ENCODE results near the gene MYO3B.

MYO3B gene

DNA sequence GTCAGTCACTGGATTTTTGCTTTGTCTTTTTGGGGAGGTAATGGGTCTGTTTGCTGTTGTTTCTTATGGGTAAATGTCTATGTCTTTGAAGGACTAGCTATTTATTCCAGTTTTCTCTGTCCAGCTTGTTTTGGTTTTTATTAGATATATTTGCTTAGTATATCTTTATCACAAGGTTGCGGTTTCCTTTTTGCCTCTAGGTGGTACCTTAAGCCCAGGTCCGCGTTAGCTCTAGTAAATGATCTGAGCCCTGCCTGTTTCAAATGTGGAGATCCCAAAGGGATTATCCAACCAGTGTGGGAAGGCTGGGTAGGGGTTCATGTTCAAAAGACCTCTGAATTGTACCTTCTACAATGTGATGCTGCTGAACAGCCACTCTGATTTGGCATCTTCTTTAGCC, 114.5 kb downstream of the MYO3B start:
- no peak overlapping the region for H3K4me3 ChIP-seq (ENCODE audit: low read length)
- H3K27me3 ChIP-seq (replicated peaks; ENCODE audit: control insufficient read depth, insufficient read depth, low read length) = no peaks in the 10 kb centered on the region
- no peaks in the 10 kb centered on the region for H3K36me3 ChIP-seq (ENCODE audit: control insufficient read depth, insufficient read depth, low read length, severe bottlenecking)
- peaks cover 41% of the 10 kb centered on the region for H3K9me3 ChIP-seq (ENCODE audit: control insufficient read depth, low read length)
- DNase-seq (ENCODE audit: low read depth) = no peak
- no peaks in the 10 kb centered on the region for H3K4me1 ChIP-seq (ENCODE audit: control insufficient read depth, insufficient read depth, low read length)
- H3K9ac ChIP-seq (ENCODE audit: low read length) = no peak overlapping the region

DNA sequence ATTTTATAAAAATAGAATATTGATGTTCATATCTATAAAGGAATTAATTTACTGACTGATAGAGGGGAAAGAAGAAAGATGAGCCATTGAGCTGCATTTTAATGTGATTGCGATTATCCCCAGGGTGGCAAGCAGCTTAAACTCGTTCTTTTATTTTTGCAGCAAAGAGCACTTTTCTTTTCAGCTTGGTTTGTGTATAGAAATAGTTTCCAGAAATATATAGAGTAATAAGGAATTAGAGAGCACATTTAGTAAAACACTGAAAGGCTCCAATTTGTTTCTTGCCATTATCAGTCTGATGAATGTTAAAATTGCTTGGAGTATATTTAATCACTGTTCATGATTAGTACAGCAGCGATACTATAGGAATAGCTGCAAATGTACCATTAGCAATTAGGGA, 119.5 kb downstream of the MYO3B start:
- no peaks in the 10 kb centered on the region for H3K27me3 ChIP-seq (replicated peaks; ENCODE audit: control insufficient read depth, insufficient read depth, low read length)
- H3K9ac ChIP-seq (ENCODE audit: low read length) = no peak overlapping the region
- no peaks in the 10 kb centered on the region for H3K36me3 ChIP-seq (ENCODE audit: control insufficient read depth, insufficient read depth, low read length, severe bottlenecking)
- H3K9me3 ChIP-seq (ENCODE audit: control insufficient read depth, low read length) = peaks cover 11% of the 10 kb centered on the region
- no peak overlapping the region for H3K4me3 ChIP-seq (ENCODE audit: low read length)
- H3K4me1 ChIP-seq (ENCODE audit: control insufficient read depth, insufficient read depth, low read length) = no peaks in the 10 kb centered on the region
- no peak for DNase-seq (ENCODE audit: low read depth)

DNA sequence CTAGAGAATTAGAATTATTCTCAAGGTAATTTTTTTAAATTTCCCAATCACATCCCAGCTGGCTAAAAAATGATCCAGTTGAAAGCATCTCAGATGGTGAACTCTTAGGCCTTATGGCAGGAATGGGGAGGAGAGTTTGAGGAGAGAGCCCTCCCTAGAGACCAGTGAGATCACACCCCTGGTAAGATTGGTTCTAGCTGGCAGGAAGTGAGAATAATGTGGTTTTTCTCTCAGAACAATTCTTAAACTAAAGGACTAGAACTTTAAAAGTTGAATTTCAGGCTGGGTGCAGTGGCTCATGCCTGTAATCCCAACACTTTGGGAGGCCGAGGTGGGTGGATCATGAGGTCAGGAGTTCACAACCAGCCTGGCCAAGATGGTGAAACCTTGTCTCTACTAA, 120.2 kb downstream of the MYO3B start:
- DNase-seq (ENCODE audit: low read depth) = no peak
- Histone ChIP-seq H3K27me3 (replicated peaks; ENCODE audit: control insufficient read depth, insufficient read depth, low read length) (no peaks in the 10 kb centered on the region), H3K36me3 (ENCODE audit: control insufficient read depth, insufficient read depth, low read length, severe bottlenecking) (no peaks in the 10 kb centered on the region), H3K9ac (ENCODE audit: low read length) (no peak overlapping the region), H3K9me3 (ENCODE audit: control insufficient read depth, low read length) (peaks cover 8% of the 10 kb centered on the region), H3K4me3 (ENCODE audit: low read length) (no peak overlapping the region), H3K4me1 (ENCODE audit: control insufficient read depth, insufficient read depth, low read length) (no peaks in the 10 kb centered on the region)

DNA sequence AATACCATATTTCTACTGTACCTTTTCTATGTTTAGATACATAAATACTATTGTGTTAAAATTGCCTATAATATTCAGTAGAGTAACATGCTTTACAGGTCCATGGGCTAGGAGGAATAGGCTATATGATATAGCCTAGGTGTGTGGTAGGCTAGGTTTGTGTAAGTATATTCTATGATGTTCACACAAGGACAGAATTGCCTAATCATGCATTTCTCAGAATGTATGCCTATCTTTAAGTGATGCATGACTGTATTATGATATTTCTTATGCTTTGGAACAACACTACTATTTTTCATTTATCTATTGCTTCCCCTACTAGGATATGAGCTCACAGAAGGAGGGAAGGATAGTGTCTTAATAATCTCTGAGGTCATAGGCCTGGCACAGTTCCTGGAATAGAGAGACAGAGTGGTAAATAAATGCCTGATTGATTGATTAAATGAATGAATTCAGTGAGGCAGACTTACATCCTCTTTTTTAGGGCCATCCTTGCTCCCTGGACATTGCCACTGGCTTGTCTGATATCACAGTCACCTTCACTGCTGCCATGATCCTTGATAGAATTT, 121.0 kb downstream of the MYO3B start:
- DNase-seq (ENCODE audit: low read depth) = no peak
- Histone ChIP-seq H3K9me3 (ENCODE audit: control insufficient read depth, low read length) (peaks cover 8% of the 10 kb centered on the region), H3K27me3 (replicated peaks; ENCODE audit: control insufficient read depth, insufficient read depth, low read length) (no peaks in the 10 kb centered on the region), H3K4me1 (ENCODE audit: control insufficient read depth, insufficient read depth, low read length) (no peaks in the 10 kb centered on the region), H3K4me3 (ENCODE audit: low read length) (no peak overlapping the region), H3K36me3 (ENCODE audit: control insufficient read depth, insufficient read depth, low read length, severe bottlenecking) (no peaks in the 10 kb centered on the region), H3K9ac (ENCODE audit: low read length) (no peak overlapping the region)

DNA sequence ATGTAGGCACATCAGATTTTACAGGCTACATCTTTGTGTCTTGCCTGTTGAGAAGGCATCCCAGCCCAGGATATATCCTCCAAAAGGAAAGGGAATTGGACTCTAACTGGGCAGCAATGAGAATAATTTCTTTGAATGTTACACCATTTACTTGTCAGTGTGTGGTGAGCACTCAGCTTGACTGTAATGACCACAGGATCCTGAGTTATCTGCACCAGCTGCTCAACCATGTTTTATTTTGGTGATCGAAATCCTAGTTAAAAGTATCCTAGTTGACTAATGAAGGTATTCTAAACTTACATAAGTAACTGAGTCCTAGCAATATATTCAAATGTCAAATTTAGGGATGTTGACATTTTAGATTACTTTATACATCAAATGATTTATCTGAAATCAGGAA, 123.0 kb downstream of the MYO3B start:
- no peaks in the 10 kb centered on the region for H3K36me3 ChIP-seq (ENCODE audit: control insufficient read depth, insufficient read depth, low read length, severe bottlenecking)
- no peaks in the 10 kb centered on the region for H3K4me1 ChIP-seq (ENCODE audit: control insufficient read depth, insufficient read depth, low read length)
- H3K4me3 ChIP-seq (ENCODE audit: low read length) = no peak overlapping the region
- H3K27me3 ChIP-seq (replicated peaks; ENCODE audit: control insufficient read depth, insufficient read depth, low read length) = no peaks in the 10 kb centered on the region
- H3K9me3 ChIP-seq (ENCODE audit: control insufficient read depth, low read length) = peaks cover 3% of the 10 kb centered on the region
- no peak for DNase-seq (ENCODE audit: low read depth)
- no peak overlapping the region for H3K9ac ChIP-seq (ENCODE audit: low read length)

DNA sequence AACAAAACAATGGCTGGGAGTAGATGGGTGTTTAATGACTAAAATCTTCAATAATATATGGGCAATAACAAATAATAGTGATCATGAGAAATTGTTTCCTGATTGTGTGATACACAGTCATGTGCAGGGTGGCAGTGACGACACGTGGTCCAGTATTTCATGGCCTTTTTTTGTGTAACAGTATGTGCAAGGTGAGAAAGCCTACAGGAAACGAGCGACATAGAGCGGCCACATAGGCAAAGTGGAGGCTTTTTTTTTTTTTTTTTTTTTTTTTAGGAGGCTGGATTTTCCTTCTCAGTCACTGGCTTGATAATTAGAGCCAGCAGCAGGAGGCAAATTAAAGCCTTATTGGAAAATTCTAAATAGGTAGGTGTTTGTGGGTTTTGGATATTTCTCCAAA, 123.7 kb downstream of the MYO3B start:
- H3K27me3 ChIP-seq (replicated peaks; ENCODE audit: control insufficient read depth, insufficient read depth, low read length) = no peaks in the 10 kb centered on the region
- no peak for DNase-seq (ENCODE audit: low read depth)
- no peaks in the 10 kb centered on the region for H3K9me3 ChIP-seq (ENCODE audit: control insufficient read depth, low read length)
- no peak overlapping the region for H3K4me3 ChIP-seq (ENCODE audit: low read length)
- no peak overlapping the region for H3K9ac ChIP-seq (ENCODE audit: low read length)
- H3K4me1 ChIP-seq (ENCODE audit: control insufficient read depth, insufficient read depth, low read length) = no peaks in the 10 kb centered on the region
- no peaks in the 10 kb centered on the region for H3K36me3 ChIP-seq (ENCODE audit: control insufficient read depth, insufficient read depth, low read length, severe bottlenecking)

DNA sequence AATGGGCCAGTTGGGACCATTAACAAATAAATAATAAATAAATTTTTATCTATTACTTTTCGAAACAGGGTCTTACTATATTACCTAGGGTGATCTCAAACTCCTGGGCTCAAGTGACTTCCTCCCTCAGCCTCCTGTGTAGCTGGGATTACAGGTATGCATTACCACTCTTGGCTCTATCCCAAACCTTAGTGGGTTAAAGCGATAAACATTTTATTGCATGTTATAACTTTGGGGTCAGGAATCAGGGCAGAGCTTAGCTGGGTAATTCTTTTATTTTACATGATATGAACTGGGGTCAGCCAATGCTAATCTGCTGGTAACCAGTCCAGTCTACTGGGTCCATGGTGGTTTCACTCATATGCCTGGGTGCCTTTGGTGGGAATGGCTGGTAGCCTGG, 127.8 kb downstream of the MYO3B start:
- no peak for DNase-seq (ENCODE audit: low read depth)
- H3K27me3 ChIP-seq (replicated peaks; ENCODE audit: control insufficient read depth, insufficient read depth, low read length) = no peaks in the 10 kb centered on the region
- no peak overlapping the region for H3K4me3 ChIP-seq (ENCODE audit: low read length)
- H3K36me3 ChIP-seq (ENCODE audit: control insufficient read depth, insufficient read depth, low read length, severe bottlenecking) = no peaks in the 10 kb centered on the region
- H3K9me3 ChIP-seq (ENCODE audit: control insufficient read depth, low read length) = no peaks in the 10 kb centered on the region
- H3K4me1 ChIP-seq (ENCODE audit: control insufficient read depth, insufficient read depth, low read length) = peaks cover 5% of the 10 kb centered on the region
- H3K9ac ChIP-seq (ENCODE audit: low read length) = no peak overlapping the region

DNA sequence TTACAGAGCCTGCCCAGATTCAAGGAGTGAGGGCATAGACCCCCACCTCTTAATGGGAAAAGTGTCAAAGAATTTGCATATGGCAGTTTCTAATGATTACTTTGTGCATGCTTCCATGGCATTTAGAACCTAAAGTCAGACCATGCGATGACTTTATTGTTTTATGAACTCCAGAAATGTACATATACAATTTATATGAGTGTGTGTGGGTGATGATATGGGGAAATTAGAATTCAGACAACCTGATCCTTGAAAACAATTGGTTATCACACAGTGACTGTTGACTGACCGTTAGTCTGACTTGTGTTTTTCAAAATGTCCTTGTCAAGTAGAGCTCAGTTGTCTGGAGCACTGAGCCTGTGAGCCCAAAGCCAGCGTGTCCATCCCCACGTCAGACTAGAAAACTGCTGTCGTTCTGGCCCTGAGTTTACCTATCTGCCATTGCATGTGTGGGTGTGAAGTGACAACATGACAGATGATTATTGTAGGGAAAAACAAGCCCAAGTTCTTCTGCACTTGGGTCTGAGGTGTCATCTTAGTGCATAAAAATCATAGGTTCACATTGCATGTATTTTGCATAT, 128.4 kb downstream of the MYO3B start:
- no peaks in the 10 kb centered on the region for H3K27me3 ChIP-seq (replicated peaks; ENCODE audit: control insufficient read depth, insufficient read depth, low read length)

DNA sequence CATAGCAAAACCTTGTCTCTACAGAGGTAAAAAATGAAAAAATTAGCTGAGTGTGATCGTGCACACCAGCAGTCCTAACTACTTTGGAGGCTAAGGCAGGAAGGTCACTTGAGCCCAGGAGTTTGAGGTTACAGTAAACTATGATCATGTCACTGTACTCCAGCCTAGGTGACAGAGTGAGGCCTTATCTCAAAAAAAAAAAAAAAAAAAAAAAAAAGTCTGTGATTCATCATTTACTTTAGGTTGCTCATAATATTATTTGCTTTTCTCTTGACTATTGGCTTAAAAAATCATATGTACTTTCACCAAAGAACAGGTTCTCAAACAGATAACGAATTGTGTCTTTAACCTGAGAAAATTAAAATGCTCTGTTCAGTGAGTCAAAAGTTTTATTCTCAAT, 129.1 kb downstream of the MYO3B start:
- Histone ChIP-seq H3K9me3 (ENCODE audit: control insufficient read depth, low read length) (no peaks in the 10 kb centered on the region), H3K36me3 (ENCODE audit: control insufficient read depth, insufficient read depth, low read length, severe bottlenecking) (no peaks in the 10 kb centered on the region), H3K9ac (ENCODE audit: low read length) (no peak overlapping the region), H3K27me3 (replicated peaks; ENCODE audit: control insufficient read depth, insufficient read depth, low read length) (no peaks in the 10 kb centered on the region), H3K4me3 (ENCODE audit: low read length) (no peak overlapping the region), H3K4me1 (ENCODE audit: control insufficient read depth, insufficient read depth, low read length) (peaks cover 5% of the 10 kb centered on the region)
- DNase-seq (ENCODE audit: low read depth) = no peak

More for the DNA sequence above, 128.4 kb downstream of the MYO3B start:
- Histone ChIP-seq H3K9ac (ENCODE audit: low read length) (no peak overlapping the region), H3K4me3 (ENCODE audit: low read length) (no peak overlapping the region), H3K4me1 (ENCODE audit: control insufficient read depth, insufficient read depth, low read length) (peaks cover 5% of the 10 kb centered on the region), H3K9me3 (ENCODE audit: control insufficient read depth, low read length) (no peaks in the 10 kb centered on the region), H3K36me3 (ENCODE audit: control insufficient read depth, insufficient read depth, low read length, severe bottlenecking) (no peaks in the 10 kb centered on the region)
- DNase-seq (ENCODE audit: low read depth) = no peak

DNA sequence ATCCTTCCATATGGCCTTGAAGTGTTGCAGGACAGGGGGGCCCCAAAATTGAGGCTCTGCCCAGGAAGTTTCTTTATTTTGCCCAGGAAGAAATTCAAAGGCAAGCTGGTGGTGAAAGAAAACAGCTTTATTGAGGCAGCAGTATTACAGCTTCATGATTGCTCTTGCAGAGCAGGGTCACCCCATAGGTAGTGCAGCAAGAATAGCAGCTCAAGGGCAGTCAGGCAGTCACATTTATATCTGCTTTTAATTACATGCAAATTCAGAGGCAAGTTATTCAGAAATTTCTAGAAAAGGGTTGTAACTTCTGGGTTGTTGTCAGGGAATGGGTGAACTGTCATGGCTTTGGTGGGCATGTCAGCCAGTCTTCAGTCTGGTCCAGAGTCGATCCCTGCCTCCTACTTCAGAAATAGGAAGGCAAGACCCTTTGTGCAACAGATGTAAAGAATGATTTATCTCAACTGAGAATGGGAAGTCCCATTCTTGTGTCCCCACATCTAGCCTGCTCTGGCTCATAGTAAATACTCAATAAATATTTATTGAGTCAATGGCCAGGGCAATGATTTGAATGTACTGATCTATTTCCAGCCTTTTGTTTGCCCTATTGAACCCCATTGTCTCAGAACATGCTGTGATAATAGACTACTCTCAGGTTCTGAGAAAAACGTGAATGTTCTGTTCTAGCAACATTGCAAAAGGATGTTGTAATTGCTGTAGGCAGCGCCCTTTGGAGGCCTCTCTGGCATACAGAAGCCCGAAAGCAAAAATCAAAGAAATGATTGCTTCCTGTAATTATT, 129.8 kb downstream of the MYO3B start:
- Histone ChIP-seq H3K9ac (ENCODE audit: low read length) (no peak overlapping the region), H3K27me3 (replicated peaks; ENCODE audit: control insufficient read depth, insufficient read depth, low read length) (no peaks in the 10 kb centered on the region)

DNA sequence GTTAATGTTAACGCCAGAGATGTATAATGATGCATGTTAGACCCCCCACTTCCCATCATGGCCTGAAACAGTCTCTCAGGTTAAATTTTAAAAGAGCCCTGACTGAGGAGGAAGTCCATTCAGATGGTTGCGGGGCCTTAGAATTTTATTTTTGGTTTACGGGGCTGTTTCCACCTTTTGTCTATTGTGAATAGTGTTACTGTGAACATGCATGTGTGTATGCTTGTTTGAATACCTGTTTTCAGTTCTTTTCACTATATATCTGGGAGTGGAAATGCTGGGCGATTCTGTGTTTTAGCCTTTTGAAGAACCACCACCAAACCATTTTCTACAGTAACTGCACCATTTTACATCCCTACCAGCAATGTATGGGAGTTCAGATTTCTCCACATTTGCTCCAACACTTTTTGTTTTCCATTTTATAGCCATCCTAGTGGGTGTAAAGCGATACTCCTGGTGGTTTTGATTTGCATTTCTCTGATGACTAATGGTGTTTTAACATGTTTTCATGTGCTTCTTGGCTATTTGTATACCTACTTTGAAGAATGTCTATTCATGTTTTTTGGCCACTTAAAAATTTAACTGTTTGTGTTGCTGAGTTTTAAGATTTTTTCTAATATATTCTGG, 133.0 kb downstream of the MYO3B start:
- H3K4me3 ChIP-seq (ENCODE audit: low read length) = no peak overlapping the region
- H3K36me3 ChIP-seq (ENCODE audit: control insufficient read depth, insufficient read depth, low read length, severe bottlenecking) = no peaks in the 10 kb centered on the region
- H3K4me1 ChIP-seq (ENCODE audit: control insufficient read depth, insufficient read depth, low read length) = peaks cover 5% of the 10 kb centered on the region
- H3K9me3 ChIP-seq (ENCODE audit: control insufficient read depth, low read length) = no peaks in the 10 kb centered on the region
- H3K27me3 ChIP-seq (replicated peaks; ENCODE audit: control insufficient read depth, insufficient read depth, low read length) = no peaks in the 10 kb centered on the region
- no peak overlapping the region for H3K9ac ChIP-seq (ENCODE audit: low read length)
- no peak for DNase-seq (ENCODE audit: low read depth)

More for the DNA sequence above, 129.8 kb downstream of the MYO3B start:
- H3K4me3 ChIP-seq (ENCODE audit: low read length) = no peak overlapping the region
- H3K36me3 ChIP-seq (ENCODE audit: control insufficient read depth, insufficient read depth, low read length, severe bottlenecking) = no peaks in the 10 kb centered on the region
- peaks cover 5% of the 10 kb centered on the region for H3K4me1 ChIP-seq (ENCODE audit: control insufficient read depth, insufficient read depth, low read length)
- DNase-seq (ENCODE audit: low read depth) = no peak
- no peaks in the 10 kb centered on the region for H3K9me3 ChIP-seq (ENCODE audit: control insufficient read depth, low read length)

Measured in adipocyte (in vitro differentiated cells).